GM21528 (cell line): ENCODE results near the gene GRIA4.
"Not testable (repeated sequence)": the region's sequence is repeated elsewhere in the genome, so short reads cannot be mapped to it uniquely, and the experiment has no call there.

Experiments
- ATAC-seq: cut with Tn5 transposase; IDR thresholded peaks from one replicate; pipeline ENCODE4 v1.9.1; 2021; ENCODE audit warnings: mild to moderate bottlenecking, moderate library complexity; ENCODE audit not compliant: unreplicated experiment, low FRiP score

The GRIA4 gene

DNA sequence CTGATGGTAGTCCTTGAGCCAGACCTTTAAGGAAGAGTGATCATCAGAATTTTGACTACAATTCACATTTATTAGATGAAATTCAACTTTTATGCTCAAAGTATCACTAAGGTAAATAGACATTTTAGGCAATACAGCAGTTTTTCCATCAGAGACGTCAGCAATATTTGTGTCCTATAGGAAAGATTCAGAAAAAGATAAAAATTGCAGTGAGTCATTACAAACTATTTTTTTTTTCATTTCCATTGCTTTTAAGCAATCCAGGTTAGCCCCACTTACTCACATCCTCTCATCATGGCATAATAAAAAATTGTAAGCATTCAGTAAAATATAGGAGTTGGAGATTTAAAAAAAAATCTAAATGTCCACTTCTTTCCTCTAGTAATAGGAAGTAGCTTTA lies 365.3 kb downstream of the GRIA4 start:
- ATAC-seq = no peak

DNA sequence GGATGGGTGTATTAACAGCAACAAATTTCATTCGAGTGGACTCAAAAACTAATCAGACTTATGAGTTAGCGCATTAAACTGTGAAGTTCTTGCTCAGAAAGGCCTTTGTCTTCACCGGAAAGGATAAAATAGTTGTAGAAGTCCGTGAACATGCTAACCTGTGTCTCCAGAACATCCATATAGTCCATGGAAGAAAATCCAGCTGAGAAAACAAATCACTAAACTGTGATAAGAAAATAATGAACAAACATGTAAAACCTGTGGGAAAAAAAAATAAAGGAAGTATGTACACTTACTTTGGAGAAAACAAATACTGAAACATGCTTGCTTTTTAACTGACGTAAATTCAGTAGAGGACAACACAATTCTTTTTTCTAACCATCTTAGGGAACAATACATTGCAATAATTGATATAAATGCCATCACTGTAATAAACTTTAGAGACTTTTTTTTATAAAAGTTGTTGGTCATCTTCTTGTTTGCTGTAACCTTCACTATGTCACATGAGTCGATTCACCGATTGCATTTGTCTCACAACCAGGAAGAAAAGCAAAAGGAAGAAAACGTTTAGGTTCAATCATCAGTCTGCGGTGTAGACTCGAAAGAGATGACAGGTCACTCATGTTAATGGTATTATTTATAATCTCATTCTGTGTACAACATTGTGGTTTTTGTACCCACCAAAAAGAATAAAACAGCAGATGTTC lies 370.3 kb downstream of the GRIA4 start:
- no peak for ATAC-seq

DNA sequence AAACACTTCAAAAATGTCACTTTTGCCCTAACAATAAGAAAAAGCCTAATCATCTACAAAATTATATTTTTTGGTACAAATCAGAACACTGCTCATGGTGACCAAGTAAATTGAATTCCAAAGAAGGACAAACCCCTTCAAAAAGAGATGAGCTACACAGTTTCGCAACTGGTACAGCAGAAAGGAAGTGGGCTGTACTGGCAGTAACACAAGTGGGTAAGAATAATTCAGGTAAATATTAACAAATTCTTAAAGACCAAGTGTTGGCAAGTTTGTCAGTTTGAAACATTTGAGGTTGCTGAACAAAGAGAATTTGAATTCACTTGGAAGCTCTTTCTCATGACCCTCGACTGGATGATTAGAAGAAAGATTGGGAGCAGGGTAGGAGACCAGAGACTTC lies 376.7 kb downstream of the GRIA4 start:
- ATAC-seq = no peak

DNA sequence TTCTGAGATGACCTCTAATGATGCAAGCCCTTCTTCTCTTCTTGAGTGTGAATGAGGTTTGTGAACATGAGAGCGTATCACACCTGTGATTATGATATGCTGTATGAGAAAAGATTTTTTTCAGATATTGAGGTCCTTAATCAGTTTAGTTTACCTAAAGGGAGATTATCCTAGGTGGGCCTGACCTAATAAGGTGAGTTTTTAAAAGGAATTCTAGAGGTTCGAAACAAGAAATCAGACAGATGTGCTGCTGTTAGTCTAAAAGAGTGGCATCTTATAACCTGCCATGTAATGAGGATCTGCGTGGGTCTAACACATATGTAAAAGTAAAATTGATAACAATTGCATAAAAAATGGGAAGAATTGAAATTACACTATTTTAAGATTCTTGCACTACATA lies 378.3 kb downstream of the GRIA4 start:
- no peak for ATAC-seq

DNA sequence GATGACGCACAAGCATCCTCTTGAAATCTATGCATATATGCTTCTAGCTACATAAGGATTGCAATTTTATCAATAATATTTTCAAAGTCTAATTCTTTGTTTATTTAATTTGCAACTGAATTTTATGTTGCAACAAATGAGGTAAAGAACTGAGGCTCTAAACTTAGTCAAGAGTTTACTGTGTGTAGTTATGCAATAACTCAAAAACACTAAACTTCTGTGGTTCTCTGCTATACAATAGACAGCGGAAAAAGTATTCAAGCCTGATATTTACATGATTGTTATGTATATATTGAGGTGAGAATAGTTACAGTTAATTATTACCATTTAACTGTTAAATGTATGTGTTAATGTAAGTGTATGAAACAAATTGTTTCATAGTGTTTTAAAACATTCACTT lies 379.3 kb downstream of the GRIA4 start:
- ATAC-seq = no peak

DNA sequence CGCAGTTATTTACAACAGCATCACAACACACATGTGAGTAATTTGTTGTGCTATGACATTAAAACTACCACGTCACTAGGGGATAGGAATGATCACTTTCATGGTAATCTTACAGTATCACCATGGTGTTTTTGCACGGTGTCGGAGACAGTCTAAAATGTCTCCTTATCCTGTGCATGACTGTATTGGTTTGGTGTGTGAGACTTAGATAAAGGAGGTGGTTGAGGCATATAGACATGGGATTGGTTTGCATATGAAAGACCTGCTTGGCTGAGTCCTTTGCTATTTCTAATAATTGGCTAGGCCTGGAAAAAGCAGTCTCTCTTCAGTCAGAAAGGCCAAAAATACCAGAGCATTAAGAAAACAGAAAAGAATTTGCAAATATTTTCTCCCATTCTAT lies 382.0 kb downstream of the GRIA4 start:
- ATAC-seq = no peak

DNA sequence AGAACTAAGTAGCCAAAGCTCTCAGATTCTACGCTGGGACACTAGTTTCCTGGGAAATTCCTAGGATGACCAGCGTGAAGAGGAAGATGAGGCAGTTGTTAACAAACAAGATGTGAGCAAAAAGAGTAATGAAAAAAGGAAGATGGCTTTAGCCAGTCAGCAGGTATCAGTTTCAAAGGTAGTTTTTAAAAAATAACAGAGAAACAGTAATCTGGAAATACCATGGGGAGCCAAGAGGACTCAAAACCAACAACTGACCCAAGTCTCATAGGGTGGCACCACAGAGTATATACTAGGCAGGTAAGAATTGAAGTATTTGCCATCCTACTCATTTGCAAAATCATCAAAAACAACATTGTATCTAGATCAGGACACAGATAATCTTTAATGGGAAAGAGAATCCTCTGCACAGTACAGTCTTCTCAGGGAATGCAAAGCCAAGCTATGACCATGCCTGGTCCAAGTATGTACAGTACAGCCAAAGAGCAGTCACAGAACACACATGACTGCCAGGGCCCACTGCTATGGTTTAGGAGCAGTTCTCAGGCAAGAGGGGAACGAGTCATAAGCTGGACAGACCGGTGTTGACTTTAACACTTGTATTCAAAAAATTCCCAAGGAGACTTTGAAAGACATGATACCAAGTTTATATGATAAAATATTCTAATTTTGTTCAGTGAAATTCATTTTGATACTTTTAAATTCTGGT lies 391.6 kb downstream of the GRIA4 start:
- no peak for ATAC-seq

DNA sequence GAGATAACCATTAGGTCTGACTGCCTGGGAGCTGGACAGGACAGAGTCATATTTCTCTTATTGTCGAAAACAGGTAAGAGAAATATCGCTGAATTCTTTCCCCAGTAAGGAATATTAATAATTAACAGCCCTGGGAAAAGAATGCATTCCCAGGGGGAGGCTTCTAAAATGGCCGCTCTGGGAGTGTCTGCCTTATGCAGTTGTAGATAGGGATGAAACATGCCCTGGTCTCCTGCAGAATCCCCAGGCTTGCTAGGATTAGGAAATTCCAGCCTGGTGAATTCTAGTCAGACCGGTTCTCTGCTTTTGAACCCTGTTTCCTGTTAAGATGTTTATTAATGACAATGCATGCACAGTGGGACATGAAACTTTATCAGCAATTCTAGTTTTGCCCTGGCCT lies 393.2 kb downstream of the GRIA4 start:
- not testable (repeated sequence) for ATAC-seq

DNA sequence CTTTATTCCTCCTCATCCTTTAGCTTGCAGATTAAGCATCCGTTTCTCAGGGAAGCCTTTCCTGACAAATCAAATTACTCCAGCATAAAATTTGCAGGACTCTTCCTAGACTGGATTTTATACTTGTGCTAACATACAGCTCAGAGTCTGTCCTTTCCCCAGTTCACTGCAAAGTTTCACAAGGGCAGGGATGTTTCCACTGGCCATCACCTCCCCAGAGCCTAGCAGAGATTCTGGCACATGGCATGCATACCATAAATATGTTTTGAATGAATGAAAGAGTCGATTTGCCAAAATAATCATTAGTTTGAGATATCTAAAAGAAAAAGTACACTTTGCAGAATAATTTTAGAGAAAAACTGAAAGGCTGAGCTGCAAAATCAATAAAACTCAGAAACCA lies 401.6 kb downstream of the GRIA4 start:
- no peak for ATAC-seq

DNA sequence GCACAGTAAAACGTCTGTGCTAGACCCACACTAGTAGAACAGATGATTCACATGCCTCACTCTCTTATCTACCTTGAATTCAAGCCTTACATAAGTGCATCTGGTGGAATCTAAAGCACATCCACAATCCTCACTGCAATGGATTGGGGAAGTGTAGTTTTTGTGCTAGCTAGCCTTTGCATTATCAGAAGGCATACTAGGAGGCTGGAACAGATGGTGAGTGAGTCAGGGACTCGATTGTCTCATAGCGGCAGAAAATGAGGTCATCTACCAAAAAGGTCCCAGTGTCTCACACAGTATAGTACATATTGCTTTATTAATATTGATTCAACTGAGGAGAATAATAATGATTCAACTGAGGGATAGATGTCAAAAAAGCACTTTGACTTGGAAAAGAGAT lies 402.9 kb downstream of the GRIA4 start:
- no peak for ATAC-seq

DNA sequence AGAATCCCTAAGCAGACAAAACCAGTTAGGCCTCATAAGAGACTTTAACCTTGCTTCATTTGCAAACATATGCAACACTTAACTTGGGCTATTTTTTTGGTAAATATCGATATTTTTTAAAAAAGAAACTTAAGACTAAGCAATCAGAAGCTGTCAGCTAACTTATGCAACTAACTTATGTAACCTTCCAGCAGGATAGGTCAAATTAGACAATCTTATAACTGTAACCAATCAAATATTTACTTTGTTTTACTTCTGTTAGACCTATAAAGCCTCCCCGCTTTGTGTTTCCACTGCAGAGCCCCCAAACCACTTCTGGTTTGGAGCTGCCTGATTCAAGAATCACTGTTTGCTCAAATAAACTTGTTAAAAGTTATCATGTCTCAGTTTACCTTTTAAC lies 404.2 kb downstream of the GRIA4 start:
- no peak for ATAC-seq

DNA sequence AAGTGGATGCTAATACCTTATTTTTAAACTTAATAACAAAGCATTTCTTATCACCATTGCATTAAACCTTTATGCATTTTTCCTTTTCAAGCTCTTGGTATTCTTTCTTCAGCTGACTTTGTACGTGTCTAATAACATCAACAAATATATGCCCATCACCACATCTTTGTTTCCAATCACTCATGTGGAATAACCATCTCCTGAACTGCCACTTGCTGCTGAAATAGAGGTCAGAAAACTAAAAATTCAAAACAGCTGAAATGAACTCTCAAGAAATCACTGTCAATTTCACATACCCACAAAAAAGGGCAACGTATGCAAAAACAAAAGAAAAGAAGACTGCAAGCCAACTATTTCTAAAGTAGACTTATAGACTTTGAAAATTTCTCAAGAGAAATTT lies 404.7 kb downstream of the GRIA4 start:
- ATAC-seq = no peak

DNA sequence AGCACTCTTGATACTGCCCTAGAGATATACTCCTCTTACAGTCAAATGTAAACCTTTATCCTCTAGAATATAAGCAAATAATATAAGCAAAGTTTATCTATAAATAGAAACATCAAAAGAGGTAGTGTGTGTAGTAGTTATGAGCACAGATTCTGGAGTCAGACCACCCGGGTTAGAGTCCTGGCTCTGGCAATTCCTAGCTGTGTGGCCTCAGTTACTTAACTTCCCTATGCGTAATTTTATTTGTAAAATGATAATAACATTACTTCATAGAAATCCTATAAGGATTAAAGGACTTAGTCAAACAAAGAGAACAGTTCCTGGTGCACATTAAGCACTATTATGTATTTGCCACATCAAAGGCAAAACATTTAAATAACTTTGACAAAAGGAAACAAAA lies 405.2 kb downstream of the GRIA4 start:
- no peak for ATAC-seq

DNA sequence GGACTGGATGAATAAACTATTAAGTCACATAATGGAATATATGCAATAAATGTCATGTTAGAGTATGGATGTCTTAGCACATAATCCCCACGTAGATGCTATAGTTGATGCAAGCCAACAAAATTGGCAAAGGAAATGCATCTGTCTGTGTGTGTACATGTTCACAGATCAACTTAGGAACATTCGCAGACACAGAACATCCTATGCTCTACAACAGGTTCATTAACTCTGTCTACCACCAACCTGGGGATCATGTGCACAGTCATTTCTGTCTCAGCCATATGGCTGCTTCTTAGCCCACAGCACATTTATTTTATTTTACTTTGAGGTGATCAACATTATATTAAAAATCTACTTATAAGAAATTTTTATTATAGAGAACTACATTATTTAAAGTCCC lies 407.2 kb downstream of the GRIA4 start:
- ATAC-seq = no peak

DNA sequence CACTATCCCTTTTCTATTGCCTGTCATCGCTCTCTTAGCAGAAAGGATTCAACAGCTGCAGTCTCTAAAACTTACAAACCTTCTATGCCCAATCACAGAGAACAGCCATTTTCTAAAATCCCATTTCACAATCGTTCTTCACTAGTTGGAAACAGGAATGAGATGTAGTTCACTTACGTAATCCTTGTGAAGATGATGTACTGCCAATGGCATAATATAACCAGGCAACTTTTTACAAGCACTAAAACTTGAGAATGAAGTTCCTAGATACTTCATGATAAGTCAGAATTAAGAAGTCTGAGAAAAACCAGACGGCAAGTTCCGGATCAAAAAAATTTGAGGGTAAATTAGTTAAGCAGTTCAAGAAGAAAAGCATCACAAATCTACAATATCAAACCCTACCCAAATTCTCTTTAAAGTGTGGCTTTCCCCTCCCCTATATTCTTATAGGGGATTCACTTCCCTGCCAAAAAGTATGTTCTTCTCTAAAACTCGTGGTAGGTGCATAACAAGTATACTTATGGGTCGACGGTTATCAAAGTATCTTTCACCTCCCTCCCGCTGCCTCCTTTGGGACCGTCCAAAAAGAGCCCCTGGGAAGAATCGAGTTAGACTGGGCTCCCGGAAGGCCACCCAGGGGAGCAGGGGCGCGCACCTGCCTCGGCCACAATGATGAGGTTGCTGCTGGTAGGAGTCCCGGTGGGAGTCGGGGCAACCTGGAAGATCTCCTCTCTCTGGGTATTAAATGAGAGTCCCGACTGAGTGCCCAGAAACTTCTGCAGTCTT lies 411.5 kb downstream of the GRIA4 start:
- ATAC-seq = peak; percentile 29

DNA sequence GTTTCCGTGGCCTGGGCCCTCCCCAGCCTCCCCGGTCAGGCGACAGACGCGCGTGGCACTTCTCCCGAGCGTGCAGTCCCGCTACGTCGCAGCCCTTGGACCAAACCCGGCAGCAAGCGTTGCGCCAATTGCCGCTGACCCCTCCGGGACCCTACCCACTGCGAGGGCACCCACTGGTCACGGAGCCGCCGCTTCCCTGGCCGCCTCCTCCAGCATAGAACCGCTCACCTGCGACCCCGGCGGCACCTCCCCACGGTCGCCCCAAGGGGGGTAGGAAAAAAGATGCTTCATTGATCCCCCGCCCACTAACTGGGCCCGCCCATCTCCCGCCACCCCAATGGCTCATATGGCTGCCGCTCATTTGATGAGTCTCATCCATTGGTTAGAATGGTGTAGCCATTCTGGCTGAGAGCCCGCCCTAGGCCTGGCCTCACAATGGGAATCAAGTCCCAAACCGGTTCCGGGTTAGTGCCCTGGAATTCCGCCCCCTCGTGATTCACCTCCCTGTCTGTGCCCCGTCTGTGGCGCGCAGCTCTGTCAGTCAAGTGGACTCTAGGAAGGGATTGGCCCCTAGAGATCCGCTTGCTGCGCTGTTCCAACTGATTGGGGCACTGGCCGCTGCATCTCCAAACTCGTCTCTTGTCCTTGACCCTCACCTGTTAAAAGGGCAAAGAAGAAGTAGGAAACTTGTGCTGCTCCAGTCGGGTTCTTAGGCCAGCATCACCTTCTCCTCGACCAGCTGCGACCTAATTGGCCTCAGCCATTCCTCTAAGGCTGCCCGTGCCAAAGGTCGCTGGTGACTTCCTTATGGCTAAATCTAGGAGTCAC lies 412.3 kb downstream of the GRIA4 start, which contains the start of gene MSANTD4:
MSANTD4 (minus strand) TSS at position 274 of the 828 bp plus-strand sequence. CDS start 11,323 bp downstream, outside the sequence.
- peak; percentile 99 for ATAC-seq

DNA sequence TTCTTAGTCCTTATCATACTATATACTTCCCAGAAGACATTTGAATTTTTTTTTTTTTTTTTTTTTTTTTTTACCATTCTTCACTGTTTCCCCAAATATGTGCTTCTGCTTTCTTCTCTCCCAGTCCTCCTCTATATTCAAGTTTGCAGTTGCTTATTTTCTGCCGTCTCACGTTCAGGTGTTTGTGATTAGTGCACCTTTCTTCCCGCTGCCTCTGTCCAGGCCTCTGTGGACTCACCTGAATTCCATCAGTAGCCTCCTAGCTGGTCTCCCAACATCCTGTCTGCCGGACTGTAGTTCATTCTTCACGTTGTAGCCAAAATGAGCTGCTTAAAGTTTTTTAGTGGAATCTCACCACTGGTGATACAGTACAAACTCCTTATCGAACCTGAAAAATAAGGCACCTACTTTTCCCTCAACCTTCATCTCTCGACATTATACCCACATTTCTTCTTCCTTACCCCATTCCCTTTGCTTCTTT lies 413.0 kb downstream of the GRIA4 start:
- no peak for ATAC-seq

DNA sequence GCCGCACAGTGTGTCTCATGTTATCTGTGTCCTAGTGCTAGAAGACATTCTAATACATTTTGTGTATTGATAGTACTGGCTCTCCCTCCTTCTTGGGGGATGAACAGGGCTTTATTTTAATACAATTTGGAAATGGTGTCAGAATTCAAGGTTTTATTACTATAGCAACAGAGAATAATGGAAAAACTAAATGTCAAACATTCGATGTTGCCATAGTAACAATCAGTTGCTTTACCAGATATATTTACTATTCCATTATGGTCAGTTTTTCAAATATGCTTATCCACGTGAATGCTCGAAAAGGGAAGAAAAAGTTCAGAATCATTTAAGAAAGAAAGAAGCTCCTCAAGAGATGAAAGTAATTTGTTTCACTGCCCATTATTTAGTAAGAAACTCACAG lies 420.7 kb downstream of the GRIA4 start:
- no peak for ATAC-seq

DNA sequence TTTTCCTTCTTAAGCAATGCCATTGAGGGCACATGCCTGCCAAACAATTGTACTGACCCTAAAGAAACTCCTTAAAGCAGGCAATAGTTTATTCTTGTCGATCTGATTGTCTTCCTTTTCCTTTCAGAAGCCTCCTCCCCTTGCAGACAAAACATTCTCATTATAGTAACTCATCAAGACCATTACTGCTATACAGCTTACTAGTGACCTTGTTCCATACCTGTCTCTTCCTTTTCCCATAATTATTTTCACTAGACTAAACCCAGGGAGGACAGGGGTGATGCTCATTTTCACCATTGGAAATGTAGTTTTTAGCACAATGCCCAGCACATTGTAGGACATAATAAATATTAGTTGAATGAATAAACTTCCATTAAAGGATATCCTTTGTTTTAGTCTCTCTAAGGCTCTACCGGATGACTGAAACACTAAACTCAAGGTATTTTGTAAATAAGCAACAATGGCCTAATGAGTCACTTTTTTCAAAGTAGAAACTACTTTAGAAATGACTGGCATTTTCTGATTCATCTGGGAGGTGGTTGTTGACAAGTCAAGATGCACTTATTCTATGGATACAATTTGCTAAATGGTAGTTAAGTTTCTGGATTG lies 421.4 kb downstream of the GRIA4 start:
- no peak for ATAC-seq
